WTC11 (cell line): Measurements from ENCODE around the gene AP1G1. TPM values are rescaled to one million over a fixed set of nuclear protein-coding genes. Genes with fewer than 3 reads are reported as not detected.

ENCODE experiments used
- ATAC-seq: fragments of 200-7000 bp; cut with Tn5 transposase; 2 replicates; pipeline ENCODE4 v1.10.0; 2021; ENCODE audit warnings: mild to moderate bottlenecking, moderate library complexity
- CTCF ChIA-PET: fragments of 300-600 bp; sonication (Branson Sonifier 250); formaldehyde crosslinking; loops from one replicate; lab custom pipeline; 2021; ENCODE audit warnings: antibody characterized with exemption; lab: Charles Lee
- POLR2A ChIA-PET: fragments of 350-600 bp; sonication (Branson Sonifier 250); formaldehyde crosslinking; loops from one replicate; lab custom pipeline; 2021; ENCODE audit warnings: antibody characterized with exemption; lab: Charles Lee
- DNase-seq: peaks from one replicate; pipeline ENCODE4 v3.0.0; 2021; ENCODE audit warnings: low spot score
- H3K27ac Mint-ChIP-seq: 2 replicates; pipeline ENCODE4 v1.8.0; 2021; ENCODE audit warnings: mixed read lengths
- H3K27me3 Mint-ChIP-seq: 2 replicates; pipeline ENCODE4 v1.8.0; 2021; ENCODE audit warnings: low read depth, mild to moderate bottlenecking, moderate library complexity, mixed read lengths
- H3K36me3 Mint-ChIP-seq: 2 replicates; pipeline ENCODE4 v1.8.0; 2021; ENCODE audit warnings: mixed read lengths
- H3K4me1 Mint-ChIP-seq: 2 replicates; pipeline ENCODE4 v1.8.0; 2022; ENCODE audit warnings: mixed read lengths
- H3K4me3 Mint-ChIP-seq: 2 replicates; pipeline ENCODE4 v1.8.0; 2021; ENCODE audit warnings: mild to moderate bottlenecking, moderate library complexity, mixed read lengths
- H3K9me3 Mint-ChIP-seq: 2 replicates; pipeline ENCODE4 v1.8.0; 2021; ENCODE audit warnings: mixed read lengths
- ATF1 ChIP-seq: sonication (generic); formaldehyde crosslinking; IDR thresholded peaks from 2 replicates; pipeline ENCODE4 v1.8.1; 2023; ENCODE audit warnings: mild to moderate bottlenecking, moderate library complexity, missing genetic modification reagents
- FOXJ3 ChIP-seq: sonication (generic); formaldehyde crosslinking; IDR thresholded peaks from 2 replicates; pipeline ENCODE4 v1.9.0; 2021; ENCODE audit warnings: missing genetic modification reagents, mild to moderate bottlenecking, borderline replicate concordance
- FOXP4 ChIP-seq: sonication (generic); formaldehyde crosslinking; IDR thresholded peaks from 2 replicates; pipeline ENCODE4 v1.8.0; 2022; ENCODE audit warnings: mild to moderate bottlenecking, missing genetic modification reagents
- GTF2I ChIP-seq: fragments of 250-450 bp; sonication (Bioruptor Pico); conservative IDR thresholded peaks from 2 replicates; pipeline ENCODE4 v1.4.0; 2021; ENCODE audit warnings: mild to moderate bottlenecking
- IRF1 ChIP-seq: sonication (generic); formaldehyde crosslinking; IDR thresholded peaks from 2 replicates; pipeline ENCODE4 v1.8.0; 2023; ENCODE audit warnings: missing genetic modification reagents
- IRF2 ChIP-seq: sonication (generic); formaldehyde crosslinking; IDR thresholded peaks from 2 replicates; pipeline ENCODE4 v1.8.0; 2022; ENCODE audit warnings: low read depth, missing genetic modification reagents, borderline replicate concordance
- JUN ChIP-seq: sonication (generic); formaldehyde crosslinking; IDR thresholded peaks from 2 replicates; pipeline ENCODE4 v1.8.0; 2023; ENCODE audit warnings: mild to moderate bottlenecking, missing genetic modification reagents
- KAT7 ChIP-seq: sonication (generic); formaldehyde crosslinking; IDR thresholded peaks from 2 replicates; pipeline ENCODE4 v1.8.1; 2023; ENCODE audit warnings: missing genetic modification reagents, mild to moderate bottlenecking, borderline replicate concordance
- PREB ChIP-seq: sonication (generic); formaldehyde crosslinking; IDR thresholded peaks from 2 replicates; pipeline ENCODE4 v1.8.1; 2022; ENCODE audit warnings: mild to moderate bottlenecking, missing genetic modification reagents, moderate library complexity, borderline replicate concordance
- PRRX2 ChIP-seq: fragments of 250-450 bp; sonication (Bioruptor Pico); IDR thresholded peaks from 2 replicates; pipeline ENCODE4 v1.8.0; 2021; ENCODE audit warnings: mild to moderate bottlenecking
- RORB ChIP-seq: fragments of 250-450 bp; sonication (Bioruptor Pico); IDR thresholded peaks from 2 replicates; pipeline ENCODE4 v1.9.0; 2021; ENCODE audit warnings: mild to moderate bottlenecking
- ZNF232 ChIP-seq: sonication (generic); formaldehyde crosslinking; IDR thresholded peaks from 2 replicates; pipeline ENCODE4 v1.8.0; 2022; ENCODE audit warnings: mild to moderate bottlenecking, missing genetic modification reagents
- ZNF263 ChIP-seq: sonication (generic); formaldehyde crosslinking; IDR thresholded peaks from 2 replicates; pipeline ENCODE4 v1.8.1; 2022; ENCODE audit warnings: low read depth, mild to moderate bottlenecking, moderate library complexity, missing genetic modification reagents
- ZNF423 ChIP-seq: fragments of 250-450 bp; sonication (Bioruptor Pico); IDR thresholded peaks from 2 replicates; pipeline ENCODE4 v2.1.2; 2022; ENCODE audit warnings: mild to moderate bottlenecking, moderate library complexity
- ZNF512 ChIP-seq: sonication (generic); formaldehyde crosslinking; IDR thresholded peaks from 2 replicates; pipeline ENCODE4 v1.8.1; 2022; ENCODE audit warnings: missing genetic modification reagents, borderline replicate concordance
- ZNF671 ChIP-seq: fragments of 250-450 bp; sonication (Bioruptor Pico); IDR thresholded peaks from 2 replicates; pipeline ENCODE4 v1.8.0; 2021; ENCODE audit warnings: mild to moderate bottlenecking
- total RNA-seq: library from RNA; stranded (reverse); gene quantifications from 3 replicates; pipeline ENCODE4 v1.2.3, GENCODE V29; 2021
- TF ChIP-seq, protein P1 (sequence below): fragments of 250-450 bp; sonication (Bioruptor Pico); IDR thresholded peaks from 2 replicates; pipeline ENCODE4 v1.9.0; 2021; ENCODE audit warnings: mild to moderate bottlenecking, borderline replicate concordance
- TF ChIP-seq, protein P2 (sequence below): sonication (generic); formaldehyde crosslinking; IDR thresholded peaks from 2 replicates; pipeline ENCODE4 v1.8.0; 2022; ENCODE audit warnings: mild to moderate bottlenecking, missing genetic modification reagents

The AP1G1 gene
- total RNA-seq, 1 experiment from 2014 or later = 72.4 TPM

GRCh38 chr16:71769222-71769621 lies 39.4 kb downstream of the AP1G1 start:
- no peak for TF ChIP-seq FOXP4 (CRISPR knock-in tag)
- no peak for TF ChIP-seq KAT7 (CRISPR knock-in tag)
- no peak for TF ChIP-seq GTF2I
- no peak for TF ChIP-seq IRF2 (CRISPR knock-in tag)
- no peak for TF ChIP-seq JUN (CRISPR knock-in tag)
- no peak for TF ChIP-seq PREB
- TF ChIP-seq IRF1 (CRISPR knock-in tag) = no peak
- no peak for TF ChIP-seq ZNF671
- TF ChIP-seq ZNF512 (CRISPR knock-in tag) = no peak
- no peak for TF ChIP-seq RORB (CRISPR knock-in tag)
- TF ChIP-seq ZNF232 = no peak
- no peak for TF ChIP-seq PRRX2 (CRISPR knock-in tag)
- no peak for TF ChIP-seq ZNF263 (CRISPR knock-in tag)
- TF ChIP-seq FOXJ3 (CRISPR knock-in tag) = no peak
- TF ChIP-seq, protein P1, sequence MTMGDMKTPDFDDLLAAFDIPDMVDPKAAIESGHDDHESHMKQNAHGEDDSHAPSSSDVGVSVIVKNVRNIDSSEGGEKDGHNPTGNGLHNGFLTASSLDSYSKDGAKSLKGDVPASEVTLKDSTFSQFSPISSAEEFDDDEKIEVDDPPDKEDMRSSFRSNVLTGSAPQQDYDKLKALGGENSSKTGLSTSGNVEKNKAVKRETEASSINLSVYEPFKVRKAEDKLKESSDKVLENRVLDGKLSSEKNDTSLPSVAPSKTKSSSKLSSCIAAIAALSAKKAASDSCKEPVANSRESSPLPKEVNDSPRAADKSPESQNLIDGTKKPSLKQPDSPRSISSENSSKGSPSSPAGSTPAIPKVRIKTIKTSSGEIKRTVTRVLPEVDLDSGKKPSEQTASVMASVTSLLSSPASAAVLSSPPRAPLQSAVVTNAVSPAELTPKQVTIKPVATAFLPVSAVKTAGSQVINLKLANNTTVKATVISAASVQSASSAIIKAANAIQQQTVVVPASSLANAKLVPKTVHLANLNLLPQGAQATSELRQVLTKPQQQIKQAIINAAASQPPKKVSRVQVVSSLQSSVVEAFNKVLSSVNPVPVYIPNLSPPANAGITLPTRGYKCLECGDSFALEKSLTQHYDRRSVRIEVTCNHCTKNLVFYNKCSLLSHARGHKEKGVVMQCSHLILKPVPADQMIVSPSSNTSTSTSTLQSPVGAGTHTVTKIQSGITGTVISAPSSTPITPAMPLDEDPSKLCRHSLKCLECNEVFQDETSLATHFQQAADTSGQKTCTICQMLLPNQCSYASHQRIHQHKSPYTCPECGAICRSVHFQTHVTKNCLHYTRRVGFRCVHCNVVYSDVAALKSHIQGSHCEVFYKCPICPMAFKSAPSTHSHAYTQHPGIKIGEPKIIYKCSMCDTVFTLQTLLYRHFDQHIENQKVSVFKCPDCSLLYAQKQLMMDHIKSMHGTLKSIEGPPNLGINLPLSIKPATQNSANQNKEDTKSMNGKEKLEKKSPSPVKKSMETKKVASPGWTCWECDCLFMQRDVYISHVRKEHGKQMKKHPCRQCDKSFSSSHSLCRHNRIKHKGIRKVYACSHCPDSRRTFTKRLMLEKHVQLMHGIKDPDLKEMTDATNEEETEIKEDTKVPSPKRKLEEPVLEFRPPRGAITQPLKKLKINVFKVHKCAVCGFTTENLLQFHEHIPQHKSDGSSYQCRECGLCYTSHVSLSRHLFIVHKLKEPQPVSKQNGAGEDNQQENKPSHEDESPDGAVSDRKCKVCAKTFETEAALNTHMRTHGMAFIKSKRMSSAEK (CRISPR knock-in tag) = no peak
- TF ChIP-seq, all 79 proteins: peak for 0
- no peak overlapping the region for H3K27ac Mint-ChIP-seq
- H3K36me3 Mint-ChIP-seq = peaks cover 20% of the 10 kb centered on the region
- H3K9me3 Mint-ChIP-seq = no peaks in the 10 kb centered on the region
- H3K4me3 Mint-ChIP-seq = no peak overlapping the region
- ChIA-PET CTCF (interaction anchor here (0.7 kb wide), 1 partner anchor 103 kb away, joined by 5 read pairs; no protein-coding TSS in a partner anchor), POLR2A (no interaction called here)
- no peaks in the 10 kb centered on the region for H3K4me1 Mint-ChIP-seq
- ATAC-seq (no peak), DNase-seq (no peak)
- no peaks in the 10 kb centered on the region for H3K27me3 Mint-ChIP-seq

DNA sequence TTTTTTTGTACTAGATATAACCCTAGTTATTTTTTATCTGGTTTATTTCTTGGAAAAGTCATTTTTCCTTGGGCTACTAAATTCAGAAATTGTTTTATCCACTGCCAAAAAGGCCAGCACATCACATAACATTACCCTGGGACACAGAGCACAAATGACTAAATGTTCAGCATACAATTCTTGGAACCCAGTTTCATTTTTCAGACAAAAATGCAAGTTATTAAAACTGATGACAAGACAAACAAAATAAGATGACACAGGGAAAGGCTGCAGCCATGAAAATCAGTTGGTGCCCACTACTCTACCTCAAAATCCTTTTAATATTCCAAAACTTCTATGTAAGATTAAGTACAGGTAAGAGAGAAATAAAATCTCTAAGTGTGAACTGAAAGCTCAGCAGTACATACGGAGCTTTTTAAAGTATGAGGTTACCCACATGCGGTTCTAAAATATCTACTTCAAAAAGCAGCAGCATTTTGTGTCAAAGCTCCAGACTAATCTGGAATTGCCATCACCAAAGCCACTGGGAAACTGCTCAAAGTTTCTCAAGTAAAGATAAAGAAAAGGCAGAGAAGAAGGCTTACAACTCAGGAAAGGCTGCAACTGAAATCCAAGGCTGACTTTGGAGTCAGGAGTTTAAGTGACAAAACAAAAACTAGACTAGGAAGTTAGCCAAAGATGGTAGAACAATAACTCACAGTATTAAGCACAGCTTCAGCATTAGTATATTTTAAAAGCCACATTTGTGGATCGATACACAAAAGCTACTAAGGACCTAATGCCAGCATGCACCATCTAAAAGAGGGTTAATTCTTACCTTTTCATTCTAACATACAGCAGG lies 41.4 kb downstream of the AP1G1 start:
- Mint-ChIP-seq H3K4me3 (no peak overlapping the region), H3K36me3 (peaks cover 26% of the 10 kb centered on the region), H3K9me3 (no peaks in the 10 kb centered on the region), H3K27ac (no peak overlapping the region)
- TF ChIP-seq ATF1 (CRISPR knock-in tag) = no peak
- TF ChIP-seq, protein P2, sequence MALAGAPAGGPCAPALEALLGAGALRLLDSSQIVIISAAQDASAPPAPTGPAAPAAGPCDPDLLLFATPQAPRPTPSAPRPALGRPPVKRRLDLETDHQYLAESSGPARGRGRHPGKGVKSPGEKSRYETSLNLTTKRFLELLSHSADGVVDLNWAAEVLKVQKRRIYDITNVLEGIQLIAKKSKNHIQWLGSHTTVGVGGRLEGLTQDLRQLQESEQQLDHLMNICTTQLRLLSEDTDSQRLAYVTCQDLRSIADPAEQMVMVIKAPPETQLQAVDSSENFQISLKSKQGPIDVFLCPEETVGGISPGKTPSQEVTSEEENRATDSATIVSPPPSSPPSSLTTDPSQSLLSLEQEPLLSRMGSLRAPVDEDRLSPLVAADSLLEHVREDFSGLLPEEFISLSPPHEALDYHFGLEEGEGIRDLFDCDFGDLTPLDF (CRISPR knock-in tag) = no peak
- no peak for TF ChIP-seq ZNF423 (CRISPR knock-in tag)
- TF ChIP-seq, all 79 proteins: peak for 0
- Mint-ChIP-seq H3K4me1 (no peaks in the 10 kb centered on the region), H3K27me3 (no peaks in the 10 kb centered on the region)
- ATAC-seq (no peak), DNase-seq (no peak)
- ChIA-PET POLR2A (no interaction called here), CTCF (no interaction called here)
